ENCODE measurements around the gene SWT1. TPM values are rescaled to one million over a fixed set of nuclear protein-coding genes. Genes with fewer than 3 reads are reported as not detected.

The SWT1 gene
- total and polyA plus RNA-seq, 9 of the 15 experiments (the other 6 are each of a cell fraction or from before 2014, with no cell fraction given): 1.5 to 3.4 (median 2.3) TPM

- peak; percentile 67 for TF ChIP-seq HMBOX1 (IDR thresholded peaks at IDR 0.05)
- no peak for TF ChIP-seq FOXO4 (CRISPR knock-in tag; IDR thresholded peaks at IDR 0.05)
- TF ChIP-seq ZNF134 (CRISPR knock-in tag; conservative IDR thresholded peaks at IDR 0.05): no peak
- TF ChIP-seq FOXK2 (conservative IDR thresholded peaks at IDR 0.05 in 1 of 2, IDR thresholded peaks at IDR 0.05 in 1 of 2; ENCODE audit: low read depth in 2 of 2): peak in 1 of 2 experiments; percentile 46; a peak in 2 of 4 replicates
- no peak for TF ChIP-seq NCOA1 (IDR thresholded peaks at IDR 0.05; ENCODE audit: low read depth)
- TF ChIP-seq GATAD2A (IDR thresholded peaks at IDR 0.05): no peak
- TF ChIP-seq TRIM25 (IDR thresholded peaks at IDR 0.05; ENCODE audit: borderline replicate concordance): 0 out of 2 replicates have a peak, but pooled peaks have one; percentile 68
- 0 out of 2 replicates have a peak, but pooled peaks have one; percentile 19 for TF ChIP-seq DPF2 (IDR thresholded peaks at IDR 0.05)
- no peak for TF ChIP-seq EP400 (IDR thresholded peaks at IDR 0.05)
- TF ChIP-seq ZNF324 (CRISPR knock-in tag; IDR thresholded peaks at IDR 0.05): no peak
- no peak for TF ChIP-seq TRIM28 (IDR thresholded peaks at IDR 0.05)
- no peak for TF ChIP-seq JUN (IDR thresholded peaks at IDR 0.05; ENCODE audit: borderline replicate concordance, low read depth, low read length)
- TF ChIP-seq JUN (CRISPR knock-in tag; IDR thresholded peaks at IDR 0.05; ENCODE audit: borderline replicate concordance): no peak
- TF ChIP-seq ZNF507 (tag; conservative IDR thresholded peaks at IDR 0.05): no peak
- no peak for TF ChIP-seq TCF3 (CRISPR knock-in tag; IDR thresholded peaks at IDR 0.05)
- TF ChIP-seq NONO (IDR thresholded peaks at IDR 0.05; ENCODE audit: low read depth in 2 of 2, low read length in 1 of 2): no peak
- TF ChIP-seq ZNF583 (CRISPR knock-in tag; IDR thresholded peaks at IDR 0.05): no peak
- no peak for TF ChIP-seq TFAP4 (CRISPR knock-in tag; IDR thresholded peaks at IDR 0.05; ENCODE audit: borderline replicate concordance)
- TF ChIP-seq RBFOX2 (IDR thresholded peaks at IDR 0.05; ENCODE audit: low read depth, low read length): no peak
- TF ChIP-seq MECOM (CRISPR knock-in tag; IDR thresholded peaks at IDR 0.05): no peak
- TF ChIP-seq THAP12 (CRISPR knock-in tag; IDR thresholded peaks at IDR 0.05): no peak
Observed at GRCh38 chr1:185157599-185158412, 839 bp downstream of the SWT1 start (continued).
